GM18873 (cell line): Measurements from ENCODE around the gene HNRNPR.
"Not testable (repeated sequence)": the region's sequence is repeated elsewhere in the genome, so short reads cannot be mapped to it uniquely, and the experiment has no call there.

ENCODE experiments used
- ATAC-seq: cut with Tn5 transposase; IDR thresholded peaks from one replicate; pipeline ENCODE4 v1.9.1; 2021; ENCODE audit warnings: mild to moderate bottlenecking, moderate library complexity, moderate number of reproducible peaks; ENCODE audit not compliant: unreplicated experiment, low FRiP score

The HNRNPR gene

GRCh38 chr1:23258082-23258481, 86.0 kb downstream of the HNRNPR start:
- not testable (repeated sequence) for ATAC-seq

- not testable (repeated sequence) for ATAC-seq
Measured at GRCh38 chr1:23257371-23257770, 86.7 kb downstream of the HNRNPR start.
